NOMO-1 (cell line): ENCODE data around the gene GMDS.

Source experiments
- DNase-seq, 2 experiments: peaks; one replicate each; lab custom pipeline; 2025; ENCODE audit not compliant: unreplicated experiment in 2 of 2; lab: John Stamatoyannopoulos, UW

Gene GMDS

GRCh38 chr6:2007165-2007564, 238.2 kb downstream of the GMDS start:
- DNase-seq: peak; percentile 58 to 67

GRCh38 chr6:2004888-2005287, 240.5 kb downstream of the GMDS start:
- DNase-seq: no peak

- DNase-seq: no peak
Observed at GRCh38 chr6:2000962-2001361, 244.4 kb downstream of the GMDS start.

GRCh38 chr6:1997702-1998101, 247.7 kb downstream of the GMDS start:
- no peak for DNase-seq

- no peak for DNase-seq
Observed at GRCh38 chr6:1995636-1996035, 249.8 kb downstream of the GMDS start.

- DNase-seq: no peak
Observed at GRCh38 chr6:1993042-1993441, 252.4 kb downstream of the GMDS start.

GRCh38 chr6:1991332-1991878, 254.0 kb downstream of the GMDS start:
- DNase-seq: no peak

- DNase-seq: no peak
Observed at GRCh38 chr6:1988843-1989242, 256.6 kb downstream of the GMDS start.

GRCh38 chr6:1987640-1988039, 257.8 kb downstream of the GMDS start:
- no peak for DNase-seq

GRCh38 chr6:1986454-1987243, 258.8 kb downstream of the GMDS start:
- no peak for DNase-seq

GRCh38 chr6:1984346-1984994, 260.9 kb downstream of the GMDS start:
- DNase-seq: no peak

- no peak for DNase-seq
Observed at GRCh38 chr6:1983850-1984249, 261.6 kb downstream of the GMDS start.

GRCh38 chr6:1972962-1973361, 272.4 kb downstream of the GMDS start:
- peak; percentile 10 to 70 for DNase-seq

- DNase-seq: no peak
Observed at GRCh38 chr6:1971612-1972011, 273.8 kb downstream of the GMDS start.

- no peak for DNase-seq
Observed at GRCh38 chr6:1970151-1970561, 275.2 kb downstream of the GMDS start.

- no peak for DNase-seq
Observed at GRCh38 chr6:1966713-1967112, 278.7 kb downstream of the GMDS start.

GRCh38 chr6:1965596-1966224, 279.7 kb downstream of the GMDS start:
- no peak for DNase-seq

- DNase-seq: peak; percentile 7
Observed at GRCh38 chr6:1963596-1963995, 281.8 kb downstream of the GMDS start.

- DNase-seq: no peak
Observed at GRCh38 chr6:1962201-1962600, 283.2 kb downstream of the GMDS start.

- no peak for DNase-seq
Observed at GRCh38 chr6:1960486-1961142, 284.8 kb downstream of the GMDS start.

GRCh38 chr6:1958257-1958656, 287.1 kb downstream of the GMDS start:
- DNase-seq: no peak
